ENCODE results near the gene CCDC82. TPM values are rescaled to one million over a fixed set of nuclear protein-coding genes. Genes with fewer than 3 reads are reported as not detected.

Gene CCDC82
- total RNA-seq, 1 donor from 2014 or later = 46.9 TPM

DNA sequence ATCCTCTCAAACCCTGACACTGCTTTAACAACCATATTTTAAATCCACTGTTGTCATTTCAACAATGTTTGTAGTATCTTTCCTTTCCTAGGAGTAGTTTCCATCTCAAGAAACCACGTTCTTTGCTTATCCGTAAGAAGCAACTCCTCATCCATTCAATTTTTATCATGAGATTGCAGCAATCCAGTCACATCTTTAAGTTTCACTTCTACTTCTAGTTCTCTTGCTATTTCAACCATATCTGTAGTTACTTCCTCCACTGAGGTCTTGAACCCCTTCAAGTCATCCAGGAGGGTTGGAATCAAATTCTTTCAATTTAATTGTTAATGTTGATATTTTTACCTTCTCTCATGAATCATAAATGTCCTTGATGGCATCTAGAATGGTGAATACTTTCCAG, 22.4 kb downstream of the CCDC82 start:
- DNase-seq (ENCODE audit: low spot score) (no peak), ATAC-seq (no peak)
- intact Hi-C loops (cut with DNase I) = no loop called here

DNA sequence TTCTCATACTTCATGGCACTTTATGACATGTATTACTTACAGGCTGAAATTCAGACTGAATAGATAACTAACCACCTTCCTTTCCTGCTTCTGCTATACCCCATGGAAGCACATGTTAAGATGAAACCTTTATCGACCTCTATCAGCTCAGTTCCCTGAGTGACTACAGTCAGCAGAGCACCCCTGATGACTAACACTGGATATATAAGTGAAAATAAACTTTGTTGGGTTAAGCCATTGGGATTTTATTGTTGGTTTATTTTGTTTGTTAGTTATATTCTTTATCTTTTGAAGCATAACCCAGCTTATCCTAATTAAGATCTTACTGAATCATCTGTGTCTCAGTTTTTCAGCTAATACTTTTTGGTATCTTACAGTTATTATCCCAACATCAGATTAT, 23.7 kb downstream of the CCDC82 start:
- intact Hi-C loops (cut with DNase I) = no loop called here
- ATAC-seq (no peak), DNase-seq (ENCODE audit: low spot score) (no peak)

DNA sequence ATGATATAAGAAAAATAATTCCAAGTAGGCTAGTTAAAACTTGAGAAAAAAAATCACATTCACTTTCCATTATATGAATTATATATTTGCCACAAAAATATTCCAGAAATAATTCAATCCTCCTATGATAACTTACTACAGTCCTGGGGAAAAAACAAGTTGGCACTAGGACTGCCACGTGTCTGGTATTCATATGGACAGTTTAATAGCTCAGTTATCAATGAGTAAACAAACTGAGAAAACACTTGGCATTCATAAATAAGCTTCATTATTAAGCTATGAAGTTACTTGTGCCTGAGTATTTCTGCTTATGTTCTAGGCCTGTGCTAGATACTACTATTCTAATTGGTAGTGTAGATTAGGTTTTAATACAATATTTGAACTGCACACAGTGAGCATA, 24.2 kb downstream of the CCDC82 start:
- DNase-seq (ENCODE audit: low spot score) (no peak), ATAC-seq (no peak)
- intact Hi-C loops (cut with DNase I) = no loop called here

DNA sequence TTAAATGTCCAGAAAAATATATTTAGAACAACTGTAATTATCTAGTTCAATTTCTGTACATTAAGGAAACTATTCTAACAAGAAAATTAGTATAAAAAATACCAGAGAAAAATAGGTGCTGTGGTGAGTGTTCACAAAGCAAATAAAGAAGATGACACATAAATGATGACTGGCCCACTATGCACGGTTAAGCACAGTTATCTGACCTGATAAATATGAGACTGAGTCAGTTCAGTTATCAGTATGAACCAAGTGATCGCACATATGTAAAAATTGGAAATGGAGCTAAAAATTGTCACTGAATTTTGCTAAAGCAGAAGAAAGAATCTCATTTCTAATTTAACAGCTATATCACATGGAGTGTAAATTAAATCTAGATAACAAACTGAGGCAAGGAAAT, 27.9 kb downstream of the CCDC82 start:
- DNase-seq (ENCODE audit: low spot score) = no peak
- intact Hi-C loops (cut with DNase I) = no loop called here
- no peak for ATAC-seq

DNA sequence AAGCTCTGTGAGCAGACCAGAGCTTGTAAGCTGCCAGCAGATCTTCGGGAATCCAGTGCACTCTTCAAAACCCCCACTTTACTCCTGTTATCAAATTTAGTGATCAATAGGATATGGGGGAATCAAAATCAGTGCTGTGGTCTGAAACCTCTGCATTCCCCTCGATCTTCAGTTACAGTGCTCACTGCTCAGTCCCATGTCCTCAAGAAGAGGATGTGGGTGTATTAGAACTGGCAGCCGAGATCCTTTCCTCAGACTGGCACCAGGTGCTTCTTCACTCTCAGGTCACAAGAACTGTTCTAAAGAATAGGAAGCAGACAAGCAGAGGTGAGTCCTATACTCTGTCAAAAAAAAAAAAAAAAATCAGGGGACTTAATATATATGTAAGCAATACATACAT, 31.4 kb downstream of the CCDC82 start:
- no peak for ATAC-seq
- no peak for DNase-seq (ENCODE audit: low spot score)
- intact Hi-C loops (cut with DNase I) = no loop called here

DNA sequence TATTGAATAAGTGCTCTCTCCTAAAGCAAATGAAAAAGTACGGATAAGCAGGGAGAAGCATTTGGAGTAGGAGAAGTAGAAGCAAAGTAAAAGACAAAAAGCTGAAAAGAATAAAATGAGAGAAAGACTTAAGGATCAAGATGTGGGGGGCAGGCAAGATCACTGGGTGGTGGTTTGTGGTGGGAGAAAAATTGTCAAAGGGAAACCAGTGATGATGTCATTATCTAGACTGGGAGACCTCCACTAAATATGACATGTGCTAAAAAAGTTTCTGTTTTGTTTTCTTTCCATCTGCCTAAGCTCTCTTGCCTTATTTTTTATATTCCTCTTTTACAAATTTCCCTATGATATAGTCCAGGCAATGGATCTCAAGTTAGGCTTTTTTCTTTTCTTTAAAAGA, 31.9 kb downstream of the CCDC82 start:
- DNase-seq (ENCODE audit: low spot score) (no peak), ATAC-seq (no peak)
- intact Hi-C loops (cut with DNase I) = no loop called here

DNA sequence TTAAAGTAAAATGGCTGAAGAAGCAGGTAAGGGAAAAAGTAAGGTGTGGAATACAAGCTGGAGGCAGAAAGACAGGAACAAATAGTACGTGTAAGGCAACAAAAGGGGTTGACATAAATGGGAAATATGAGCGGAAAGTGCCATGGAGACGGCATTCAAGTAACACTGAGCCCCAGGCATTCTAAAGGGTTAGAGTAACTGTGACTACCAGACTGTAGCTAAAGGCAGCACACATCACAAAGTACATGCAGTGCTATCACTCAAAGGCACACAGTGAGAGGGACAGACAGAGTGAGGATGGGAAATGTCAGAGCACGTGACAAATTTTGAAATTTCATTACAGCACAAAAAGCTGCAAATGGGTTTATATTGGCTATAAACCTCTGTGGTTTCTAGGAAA, 32.9 kb downstream of the CCDC82 start:
- intact Hi-C loops (cut with DNase I) = no loop called here
- DNase-seq (ENCODE audit: low spot score) (no peak), ATAC-seq (no peak)

DNA sequence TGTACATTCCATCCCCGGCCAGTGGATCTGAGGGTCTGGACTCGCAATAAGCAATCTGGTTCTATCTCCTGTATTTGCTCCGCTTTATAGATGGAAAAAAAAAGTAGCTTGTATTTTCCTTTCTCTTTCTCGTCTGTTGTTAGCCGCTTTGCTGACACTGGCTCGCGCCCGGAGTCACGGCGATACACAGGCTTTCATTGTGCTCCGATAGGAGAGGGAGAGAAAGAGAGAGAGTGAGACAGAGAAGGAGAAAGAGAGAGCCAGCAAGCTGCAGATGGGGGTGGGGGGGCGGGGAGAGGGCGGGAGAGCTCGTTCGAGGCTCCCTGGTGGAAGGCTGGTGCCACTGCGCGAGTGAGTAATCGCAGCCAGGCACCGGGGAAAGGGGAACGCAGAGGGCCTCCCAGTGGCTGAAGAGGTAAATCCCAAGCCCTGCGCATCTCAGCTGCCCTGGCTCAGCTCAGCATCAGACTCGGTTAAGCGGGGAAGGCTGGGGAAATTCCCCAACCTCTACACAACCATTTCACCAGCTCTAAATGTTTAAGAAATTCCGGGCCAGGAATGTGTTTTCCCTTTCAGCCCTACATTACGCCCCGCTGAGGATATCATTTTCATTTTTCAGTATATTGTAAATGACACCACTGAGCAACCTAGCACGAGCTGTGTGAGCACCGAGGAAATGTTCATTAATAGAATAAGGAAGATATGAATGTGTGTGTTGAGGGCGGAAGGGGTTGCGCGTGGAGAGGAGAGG, 46.6 kb downstream of the CCDC82 start, which contains the start of gene MAML2:
TSS of gene MAML2 (minus strand) at position 235 of the 751 bp plus-strand sequence. CDS start 1,300 bp downstream, outside the sequence.
- peak; percentile 90 for ATAC-seq
- intact Hi-C loops (cut with DNase I) = loop anchor here (1.0 to 10.0 kb wide), 2 partner anchors 289 to 498 kb away; no protein-coding TSS in a partner anchor
- DNase-seq (ENCODE audit: low spot score) = peak; percentile 95

DNA sequence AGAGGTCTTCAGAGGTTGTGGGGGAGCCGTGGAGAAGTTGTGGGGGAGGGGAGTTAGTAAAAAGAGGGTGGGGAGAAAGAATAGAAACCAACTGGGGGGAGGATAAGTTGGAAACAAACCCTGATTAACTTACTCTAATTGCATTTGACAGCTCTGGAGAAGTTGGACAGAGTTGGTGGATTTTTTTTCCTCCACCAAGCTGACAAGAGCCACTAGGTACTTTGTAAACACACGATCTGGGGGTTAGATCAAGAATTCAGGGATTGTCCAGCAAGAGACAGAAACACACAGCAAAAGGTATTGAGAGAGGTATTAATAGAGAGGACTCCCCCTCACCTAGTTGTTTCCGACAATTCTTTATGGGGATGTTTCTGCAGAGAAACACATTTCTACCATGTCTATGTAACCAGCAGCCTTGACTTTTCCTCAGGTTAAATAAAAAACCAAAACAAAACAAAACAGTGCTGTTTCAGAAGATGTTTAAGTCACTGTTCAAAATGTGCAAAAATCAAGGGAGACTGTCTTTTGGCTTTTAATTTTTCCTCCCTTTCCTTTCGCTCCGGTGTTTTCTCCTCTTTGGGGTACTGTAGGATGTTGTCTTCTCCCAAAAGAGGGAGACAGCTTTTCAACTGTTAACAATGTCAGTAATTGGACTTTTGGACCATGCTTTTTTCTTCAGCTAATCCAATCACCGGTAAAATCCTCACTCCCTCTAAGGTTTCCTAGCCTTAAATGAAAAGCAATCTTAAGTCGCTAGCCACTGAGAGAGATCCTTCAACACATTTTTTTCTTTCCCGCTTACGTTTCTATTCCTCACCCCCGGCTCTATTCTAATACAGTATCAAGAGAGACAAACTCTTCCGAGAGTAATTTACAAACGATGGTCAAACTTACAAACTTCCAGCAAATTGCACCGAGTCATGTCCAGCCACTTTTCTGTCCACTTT, 47.4 kb downstream of the CCDC82 start:
- ATAC-seq (peak; percentile 0), DNase-seq (ENCODE audit: low spot score) (no peak)
- intact Hi-C loops (cut with DNase I) = loop anchor here (10.0 kb wide), 1 partner anchor 497 kb away; no protein-coding TSS in a partner anchor

DNA sequence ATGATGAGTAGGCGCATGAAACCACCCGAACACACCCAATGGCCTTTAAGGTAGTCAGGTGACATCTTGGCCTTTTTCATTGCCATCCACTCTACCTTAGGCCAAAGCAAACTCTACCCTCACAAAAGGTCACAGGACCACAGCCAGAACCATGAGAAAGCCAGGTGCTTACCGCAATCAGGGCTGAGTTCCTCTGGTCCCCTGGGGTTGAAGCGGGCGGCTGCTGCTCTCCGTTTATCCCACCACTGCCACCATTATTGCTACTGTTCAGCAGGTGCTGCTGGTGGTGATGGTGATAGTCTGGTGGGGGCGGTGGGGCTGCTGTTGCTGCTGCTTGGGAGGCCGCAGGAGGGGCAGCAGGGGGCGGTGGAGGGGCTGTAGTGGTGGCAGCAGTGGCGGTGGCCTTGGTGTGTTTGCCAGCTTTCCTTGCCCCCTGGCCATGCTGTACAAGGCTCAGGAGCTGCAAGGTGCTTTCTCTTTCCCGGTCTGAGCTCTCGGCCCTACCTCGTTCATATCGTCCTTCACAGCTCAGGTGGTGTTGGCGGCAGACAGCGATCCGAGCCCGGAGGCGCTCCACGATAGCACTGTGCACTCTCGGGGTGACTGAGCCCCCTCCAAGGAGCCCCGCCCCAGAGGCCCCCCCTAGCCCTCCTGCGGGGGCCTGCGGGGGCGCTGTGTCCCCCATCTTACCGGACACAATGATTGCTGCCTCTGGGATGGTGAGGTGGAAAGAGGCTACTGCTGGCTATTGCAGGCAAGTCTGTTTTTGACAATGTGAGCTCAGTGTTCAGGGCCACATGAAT, 48.3 kb downstream of the CCDC82 start:
- DNase-seq (ENCODE audit: low spot score) (peak; percentile 76), ATAC-seq (peak; percentile 78)
- intact Hi-C loops (cut with DNase I) = loop anchor here (10.0 kb wide), 1 partner anchor 497 kb away; no protein-coding TSS in a partner anchor

DNA sequence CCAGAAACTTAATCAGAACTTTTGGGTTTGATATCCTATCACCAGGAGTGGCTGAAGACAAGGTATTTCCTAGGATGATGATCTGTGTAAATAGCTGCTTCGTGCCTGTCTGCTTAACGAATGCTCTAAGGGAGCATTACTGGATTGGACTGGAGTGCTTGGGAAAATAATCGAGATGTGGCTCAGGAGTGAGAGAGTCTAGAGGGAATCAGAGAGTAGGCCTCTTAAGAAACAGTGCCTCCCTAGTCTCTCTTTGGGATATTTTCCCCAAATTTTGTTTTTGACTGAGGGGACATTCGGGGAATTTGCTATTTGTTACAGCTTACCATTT, 49.2 kb downstream of the CCDC82 start:
- peak; percentile 50 for ATAC-seq
- intact Hi-C loops (cut with DNase I) = loop anchor here (10.0 kb wide), 1 partner anchor 496 kb away; no protein-coding TSS in a partner anchor
- DNase-seq (ENCODE audit: low spot score) = no peak

DNA sequence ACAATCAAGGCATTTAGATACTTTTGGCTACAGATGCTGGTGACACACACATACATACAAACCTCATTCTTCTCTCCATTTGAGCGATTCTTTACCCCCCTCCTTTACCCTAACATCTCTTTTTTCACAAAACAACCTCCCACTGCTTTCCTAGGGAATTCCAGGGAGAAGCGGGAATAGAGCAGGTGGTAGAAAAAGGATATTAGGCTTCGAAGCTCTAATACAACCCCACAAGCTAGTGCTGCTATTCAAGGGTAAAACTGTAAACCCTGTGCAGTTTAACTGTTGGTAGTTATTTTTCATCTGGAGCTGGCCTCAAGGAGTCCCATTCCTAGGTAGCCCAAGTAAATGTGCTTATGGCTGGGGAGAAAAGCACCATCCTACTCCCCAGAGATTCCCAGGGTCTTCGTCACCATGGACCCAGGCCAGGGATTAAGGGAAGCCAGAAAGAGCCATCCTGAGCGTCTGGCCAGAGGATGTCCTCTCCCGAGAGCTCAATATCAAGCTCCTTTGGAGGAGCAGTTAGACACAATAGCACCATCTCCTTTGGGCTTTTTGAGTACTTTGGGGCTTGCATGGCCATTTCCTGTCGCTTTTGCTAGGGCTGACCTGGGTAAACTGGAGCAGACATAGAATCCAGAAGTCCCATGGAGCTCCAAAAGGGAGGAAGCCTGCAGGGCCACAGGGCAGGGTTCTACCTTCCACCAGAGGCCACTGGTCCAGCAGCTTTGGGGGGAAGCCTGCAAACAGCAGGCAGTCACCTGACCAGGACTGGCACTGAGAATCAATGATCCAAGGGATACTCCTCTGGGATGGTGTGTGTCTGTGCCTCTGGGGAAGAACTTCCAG, 49.8 kb downstream of the CCDC82 start:
- intact Hi-C loops (cut with DNase I) = loop anchor here (10.0 kb wide), 2 partner anchors 175 to 495 kb away; no protein-coding TSS in a partner anchor
- DNase-seq (ENCODE audit: low spot score) = no peak

DNA sequence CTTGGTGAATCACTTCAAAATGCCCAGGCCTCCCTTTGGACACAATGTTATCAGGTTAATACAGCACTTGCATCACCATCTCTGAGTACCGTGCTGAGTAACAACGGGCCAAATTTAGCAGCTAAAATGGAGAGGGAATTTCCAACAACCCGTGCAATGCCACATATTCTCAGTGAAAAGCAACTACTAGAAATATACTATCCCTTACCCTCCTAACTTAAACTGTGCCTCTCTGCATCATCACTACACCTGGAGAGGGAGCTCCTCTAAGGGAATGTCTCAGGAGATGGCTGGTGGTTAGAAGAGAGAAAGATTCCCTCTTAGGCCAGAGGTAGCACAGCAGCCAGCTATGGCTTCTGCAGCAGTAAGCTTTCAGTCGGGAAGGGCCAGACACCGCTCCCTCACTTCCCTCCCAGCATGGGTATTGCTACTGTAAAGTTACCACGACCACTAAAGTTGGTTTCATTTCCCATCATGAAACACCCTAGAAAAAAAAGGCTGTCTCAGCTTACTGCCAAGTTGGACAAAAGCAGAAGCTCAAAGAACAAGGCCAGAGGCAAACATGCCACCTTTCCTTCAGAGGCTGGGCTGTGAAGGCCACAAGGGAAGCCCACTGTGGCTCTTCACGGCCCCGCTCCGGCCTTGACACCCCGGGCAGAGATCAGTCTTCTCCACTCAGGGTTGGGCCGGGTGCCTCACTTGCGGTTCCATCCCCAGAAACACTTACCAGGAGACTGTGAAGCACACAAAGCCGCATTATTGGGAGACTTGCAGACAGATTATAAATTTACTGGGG, 50.6 kb downstream of the CCDC82 start:
- ATAC-seq (peak; percentile 38), DNase-seq (ENCODE audit: low spot score) (peak; percentile 79)
- intact Hi-C loops (cut with DNase I) = loop anchor here (10.0 kb wide), 1 partner anchor 174 kb away; no protein-coding TSS in a partner anchor

More for the DNA sequence above, 49.8 kb downstream of the CCDC82 start:
- ATAC-seq = no peak

DNA sequence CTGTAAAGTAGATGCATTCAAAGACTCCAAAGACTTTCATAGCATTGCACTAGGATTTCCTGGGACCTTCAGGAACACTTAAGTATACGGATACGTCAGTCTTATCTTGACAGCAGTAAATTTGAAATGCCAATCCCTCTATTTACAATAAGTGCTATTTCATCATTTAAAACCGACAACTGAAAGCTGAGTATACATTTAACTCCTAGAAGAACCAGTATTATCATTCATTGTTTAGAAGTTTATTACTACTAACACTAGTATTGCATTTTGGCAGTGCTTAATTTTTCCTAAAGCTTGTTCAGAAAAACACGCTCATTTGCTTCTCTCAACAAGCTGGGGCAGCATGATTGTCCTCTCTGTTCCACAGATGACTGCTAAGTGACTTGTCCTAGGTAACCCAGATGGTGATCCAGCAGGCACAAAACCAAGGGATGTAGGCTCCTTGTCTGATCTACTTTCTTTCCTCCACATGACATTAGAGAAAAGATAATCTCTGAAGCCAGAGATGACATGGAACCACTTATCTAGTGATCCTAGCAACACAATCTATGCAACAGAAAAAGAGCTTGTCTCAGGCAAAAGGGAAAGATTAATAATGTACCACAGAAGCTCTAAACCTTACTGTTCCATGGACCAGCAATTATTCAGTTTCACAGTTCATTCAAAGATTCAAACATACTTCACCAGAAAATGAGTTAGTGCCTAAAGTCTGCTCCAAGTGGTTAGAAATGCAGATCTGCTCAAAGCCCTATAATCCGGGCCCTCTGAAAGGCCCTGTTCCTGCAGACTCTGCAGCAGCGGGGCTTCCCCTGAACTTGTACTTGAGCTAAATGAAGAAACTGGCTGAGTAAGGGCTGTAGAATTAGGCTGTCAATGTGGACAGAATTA, 51.9 kb downstream of the CCDC82 start:
- ATAC-seq (no peak), DNase-seq (ENCODE audit: low spot score) (no peak)
- intact Hi-C loops (cut with DNase I) = loop anchor here (10.0 kb wide), 1 partner anchor 173 kb away; no protein-coding TSS in a partner anchor

DNA sequence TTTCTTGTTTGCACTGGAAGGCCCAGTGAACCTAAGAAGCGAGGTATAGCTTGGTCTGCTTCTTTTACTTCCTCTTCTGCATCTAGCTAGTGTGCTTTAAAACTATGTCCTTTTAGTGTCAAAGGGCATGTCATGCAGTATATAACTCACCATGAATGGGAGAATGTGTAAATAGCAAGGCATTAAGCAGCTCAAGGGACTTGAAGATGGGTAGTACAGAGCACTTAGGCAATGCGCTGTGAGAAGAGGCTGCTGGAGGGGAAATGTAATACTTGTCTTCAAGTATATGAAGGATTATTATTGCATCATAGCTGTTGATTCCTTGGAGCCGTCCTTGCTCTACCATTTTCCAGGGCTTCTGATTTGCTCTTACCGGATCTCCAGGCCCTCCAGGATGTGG, 54.3 kb downstream of the CCDC82 start:
- DNase-seq (ENCODE audit: low spot score) = no peak
- ATAC-seq = no peak
- intact Hi-C loops (cut with DNase I) = loop anchor here (10.0 kb wide), 1 partner anchor 171 kb away; no protein-coding TSS in a partner anchor

DNA sequence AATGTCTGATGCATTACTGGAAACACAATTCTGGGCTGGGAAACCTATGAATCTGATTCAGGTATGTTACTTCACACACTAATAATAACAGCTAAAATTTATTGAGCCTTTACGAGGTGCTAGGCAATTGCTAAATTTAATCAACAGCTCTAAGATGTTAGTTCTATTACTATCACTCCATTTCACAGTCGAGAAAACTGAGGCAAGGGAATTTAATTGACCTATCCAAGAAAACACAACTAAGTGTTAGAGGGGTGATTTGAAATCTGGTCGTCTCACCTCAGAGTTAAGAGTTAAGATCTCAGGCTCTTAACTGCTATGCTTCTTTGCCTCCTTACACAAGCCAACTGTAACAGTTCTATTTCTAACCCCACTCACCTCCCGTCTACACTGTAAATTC, 55.5 kb downstream of the CCDC82 start:
- ATAC-seq = no peak
- intact Hi-C loops (cut with DNase I) = loop anchor here (10.0 kb wide), 1 partner anchor 169 kb away; no protein-coding TSS in a partner anchor
- DNase-seq (ENCODE audit: low spot score) = no peak
